Measurements from ENCODE around the gene KCNJ2.

Gene KCNJ2

DNA sequence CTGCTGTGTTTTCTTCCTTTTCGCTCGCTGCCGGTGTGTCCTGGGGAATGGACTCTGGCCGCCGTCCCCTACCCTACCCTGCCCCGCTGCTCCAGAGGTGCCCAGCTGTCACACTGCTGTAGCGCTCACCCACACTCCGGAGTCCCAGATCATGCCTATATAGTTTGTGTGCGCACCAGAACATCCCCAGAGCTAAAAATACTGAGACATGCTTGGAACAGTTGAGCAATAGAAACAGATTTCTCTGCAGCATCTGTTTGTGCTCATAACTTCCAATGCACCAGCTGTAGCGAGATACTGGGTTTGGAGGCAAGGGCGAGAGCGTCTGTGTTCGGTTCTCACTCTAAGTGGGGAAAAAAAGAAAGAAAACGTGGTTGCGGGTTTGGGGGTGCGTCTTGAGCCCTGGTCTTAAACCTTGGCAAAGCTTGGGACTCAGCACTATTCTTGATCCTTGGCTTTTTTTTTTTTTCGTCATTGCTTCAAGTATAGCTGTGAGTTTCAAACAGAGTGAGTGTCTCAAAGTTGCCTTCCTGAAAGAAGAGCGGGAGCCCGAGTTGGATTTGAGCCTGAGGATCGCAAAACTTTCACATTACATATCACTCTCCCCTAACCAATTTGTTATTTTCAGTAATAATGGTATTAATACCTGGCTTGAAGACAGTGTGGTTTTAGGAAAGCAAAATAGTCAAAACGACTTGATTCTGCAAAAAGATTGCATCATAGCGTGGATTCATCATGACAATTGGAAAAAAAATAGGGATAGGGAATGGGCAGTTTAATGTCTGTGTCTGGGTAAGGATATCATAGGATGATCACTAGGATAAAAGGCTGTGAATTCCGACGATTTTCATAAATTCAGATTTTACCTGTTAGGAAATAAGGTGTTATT, 621 bp downstream of the KCNJ2 start:
- FAIRE-seq (no peak), DNase-seq (ENCODE audit: insufficient read length, low spot score) (no peak)
- TF ChIP-seq SPI1 (IDR thresholded peaks at IDR 0.05; ENCODE audit: low read depth, low read length): no peak
- TF ChIP-seq POLR2AphosphoS5 (IDR thresholded peaks at IDR 0.05; ENCODE audit: low read depth, low read length): no peak
- TF ChIP-seq TAF1 (IDR thresholded peaks at IDR 0.05; ENCODE audit: low read depth, low read length): no peak
- no peak for TF ChIP-seq PAX5 (IDR thresholded peaks at IDR 0.05; ENCODE audit: insufficient read depth, low read length, severe bottlenecking)
- TF ChIP-seq POLR2A (IDR thresholded peaks at IDR 0.05; ENCODE audit: low read depth, low read length): no peak
- TF ChIP-seq POU2F2 (IDR thresholded peaks at IDR 0.05; ENCODE audit: low read depth, low read length): no peak

DNA sequence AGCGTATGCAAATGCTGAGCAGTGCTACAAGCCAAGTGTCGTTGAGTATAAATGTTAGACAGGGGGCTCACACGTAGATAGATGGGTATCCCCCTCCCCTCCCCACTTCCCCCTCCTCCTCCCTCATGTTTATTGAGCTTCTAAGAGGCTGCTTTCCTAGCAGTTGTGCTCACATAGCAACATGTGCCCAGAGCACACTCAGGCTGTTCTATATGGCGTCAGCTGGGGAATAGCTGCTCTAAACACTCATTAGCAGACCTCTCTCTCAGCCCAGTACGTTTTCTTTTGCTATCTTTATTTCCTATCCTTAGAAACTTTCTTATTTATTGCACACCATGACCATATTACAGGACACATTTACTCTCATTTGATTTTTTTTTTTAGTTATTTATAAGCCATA, 1.8 kb downstream of the KCNJ2 start:
- no peak for DNase-seq (ENCODE audit: insufficient read length, low spot score)
- no peak for FAIRE-seq
- TF ChIP-seq TAF1 (IDR thresholded peaks at IDR 0.05; ENCODE audit: low read depth, low read length): no peak
- TF ChIP-seq POLR2A (IDR thresholded peaks at IDR 0.05; ENCODE audit: low read depth, low read length): no peak
- TF ChIP-seq SPI1 (IDR thresholded peaks at IDR 0.05; ENCODE audit: low read depth, low read length): no peak
- no peak for TF ChIP-seq POU2F2 (IDR thresholded peaks at IDR 0.05; ENCODE audit: low read depth, low read length)
- TF ChIP-seq POLR2AphosphoS5 (IDR thresholded peaks at IDR 0.05; ENCODE audit: low read depth, low read length): no peak
- no peak for TF ChIP-seq PAX5 (IDR thresholded peaks at IDR 0.05; ENCODE audit: insufficient read depth, low read length, severe bottlenecking)

DNA sequence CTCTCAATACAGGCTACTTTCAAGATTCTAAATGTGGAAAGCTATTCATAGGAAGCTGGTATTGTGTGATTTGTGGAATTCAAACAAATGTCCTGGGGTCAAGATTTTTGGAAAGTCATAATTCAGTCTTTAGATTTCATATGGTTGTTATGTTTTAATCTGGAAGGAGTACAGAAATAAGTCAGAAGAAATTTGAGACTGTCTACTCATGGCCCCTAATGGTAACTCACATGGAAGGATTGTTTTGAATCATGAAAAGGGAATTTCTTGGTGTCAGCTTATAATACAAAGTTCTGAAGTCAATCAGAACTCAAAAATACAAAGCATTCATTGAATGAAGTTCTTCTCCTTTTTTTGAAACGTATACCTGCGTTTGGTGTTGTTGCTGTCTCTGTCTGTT, 3.1 kb downstream of the KCNJ2 start:
- no peak for TF ChIP-seq POU2F2 (IDR thresholded peaks at IDR 0.05; ENCODE audit: low read depth, low read length)
- TF ChIP-seq POLR2A (IDR thresholded peaks at IDR 0.05; ENCODE audit: low read depth, low read length): no peak
- no peak for TF ChIP-seq SPI1 (IDR thresholded peaks at IDR 0.05; ENCODE audit: low read depth, low read length)
- no peak for TF ChIP-seq POLR2AphosphoS5 (IDR thresholded peaks at IDR 0.05; ENCODE audit: low read depth, low read length)
- TF ChIP-seq PAX5 (IDR thresholded peaks at IDR 0.05; ENCODE audit: insufficient read depth, low read length, severe bottlenecking): no peak
- no peak for TF ChIP-seq TAF1 (IDR thresholded peaks at IDR 0.05; ENCODE audit: low read depth, low read length)
- FAIRE-seq (no peak), DNase-seq (ENCODE audit: insufficient read length, low spot score) (no peak)

DNA sequence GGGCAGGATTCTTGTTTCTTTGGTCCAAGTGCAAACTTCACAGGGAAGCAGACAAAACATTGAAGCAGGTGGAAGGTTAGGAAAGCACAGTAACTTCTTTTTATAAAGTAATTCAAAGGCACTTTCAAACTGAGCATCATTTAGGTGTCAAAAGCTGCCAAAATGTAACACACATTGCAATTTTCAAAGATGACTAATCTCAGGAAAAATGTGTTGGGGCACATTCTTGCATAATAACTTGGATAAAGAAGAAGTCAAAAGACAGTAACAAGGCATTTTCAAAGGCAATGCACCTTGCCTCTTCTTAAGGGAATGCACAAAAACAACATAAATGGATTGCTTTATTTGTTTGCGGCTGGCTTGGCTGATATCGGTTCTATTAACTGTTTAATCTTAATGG, 3.6 kb downstream of the KCNJ2 start:
- TF ChIP-seq TAF1 (IDR thresholded peaks at IDR 0.05; ENCODE audit: low read depth, low read length): no peak
- DNase-seq (ENCODE audit: insufficient read length, low spot score): no peak
- no peak for FAIRE-seq

DNA sequence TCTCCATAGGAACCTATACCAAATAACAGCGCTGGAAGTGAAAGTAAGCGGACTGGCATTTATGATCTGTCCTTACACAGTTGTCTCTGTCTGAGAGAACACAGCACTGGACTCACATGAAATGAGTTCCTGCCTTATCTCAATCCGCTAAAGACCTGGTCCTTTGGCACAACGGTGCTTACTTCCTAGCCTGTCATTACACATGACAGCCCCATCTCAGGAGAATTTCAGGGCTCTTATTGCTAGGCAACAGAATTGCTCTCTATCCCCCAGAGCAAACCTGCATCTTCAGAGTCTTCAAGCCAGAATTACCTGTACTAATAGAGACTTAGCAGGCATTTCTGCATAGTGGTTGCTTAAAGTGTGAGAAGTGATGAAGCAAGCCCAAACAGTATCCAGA, 4.3 kb downstream of the KCNJ2 start:
- FAIRE-seq (no peak), DNase-seq (ENCODE audit: insufficient read length, low spot score) (no peak)
- TF ChIP-seq POLR2AphosphoS5 (IDR thresholded peaks at IDR 0.05; ENCODE audit: low read depth, low read length): no peak
- TF ChIP-seq TAF1 (IDR thresholded peaks at IDR 0.05; ENCODE audit: low read depth, low read length): no peak
- TF ChIP-seq SPI1 (IDR thresholded peaks at IDR 0.05; ENCODE audit: low read depth, low read length): no peak
- no peak for TF ChIP-seq PAX5 (IDR thresholded peaks at IDR 0.05; ENCODE audit: insufficient read depth, low read length, severe bottlenecking)
- no peak for TF ChIP-seq POU2F2 (IDR thresholded peaks at IDR 0.05; ENCODE audit: low read depth, low read length)
- TF ChIP-seq POLR2A (IDR thresholded peaks at IDR 0.05; ENCODE audit: low read depth, low read length): no peak

DNA sequence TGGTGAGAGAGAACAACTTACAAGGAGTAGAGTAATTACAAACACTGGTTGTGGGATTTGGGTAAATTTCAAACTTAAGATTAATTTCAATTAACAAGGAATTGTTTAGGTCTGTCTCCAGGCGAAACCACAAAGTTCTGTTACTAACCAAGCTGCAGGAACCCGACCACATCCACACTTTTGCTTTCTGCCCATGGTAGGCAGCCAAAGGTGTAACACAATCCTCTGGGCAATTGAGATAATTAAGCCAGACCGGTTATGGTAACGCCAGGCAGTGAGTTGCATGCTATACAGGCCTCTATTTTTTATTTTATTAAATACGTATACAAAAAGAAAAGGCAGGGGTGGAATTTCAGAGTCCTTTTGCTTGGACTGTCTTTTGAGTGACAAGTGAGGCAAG, 12.0 kb downstream of the KCNJ2 start:
- FAIRE-seq (no peak), DNase-seq (ENCODE audit: insufficient read length, low spot score) (no peak)
- TF ChIP-seq POLR2AphosphoS5 (IDR thresholded peaks at IDR 0.05; ENCODE audit: low read depth, low read length) (no peak), PAX5 (IDR thresholded peaks at IDR 0.05; ENCODE audit: insufficient read depth, low read length, severe bottlenecking) (no peak), SPI1 (IDR thresholded peaks at IDR 0.05; ENCODE audit: low read depth, low read length) (no peak), POU2F2 (IDR thresholded peaks at IDR 0.05; ENCODE audit: low read depth, low read length) (no peak), TAF1 (IDR thresholded peaks at IDR 0.05; ENCODE audit: low read depth, low read length) (no peak), POLR2A (IDR thresholded peaks at IDR 0.05; ENCODE audit: low read depth, low read length) (no peak)

DNA sequence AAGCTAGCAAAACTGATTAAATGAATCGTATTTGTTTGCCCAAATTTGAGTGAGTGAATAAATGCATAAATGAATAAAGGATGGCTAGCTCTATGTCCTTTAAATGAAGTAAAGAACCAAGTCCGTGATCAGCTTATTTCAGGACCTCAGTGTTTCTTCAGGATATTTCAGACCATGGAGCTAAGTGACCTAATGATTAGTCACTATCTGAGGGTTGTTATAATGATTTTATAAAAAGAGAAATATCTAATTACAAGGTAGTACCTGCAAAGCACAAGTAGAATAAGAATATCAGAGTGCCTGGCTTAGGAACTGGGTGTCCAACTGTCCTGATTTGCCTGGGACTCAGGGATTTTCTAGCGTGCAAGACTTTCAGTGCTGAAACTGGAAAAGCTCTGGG, 12.5 kb downstream of the KCNJ2 start:
- FAIRE-seq (no peak), DNase-seq (ENCODE audit: insufficient read length, low spot score) (no peak)
- TF ChIP-seq POLR2A (IDR thresholded peaks at IDR 0.05; ENCODE audit: low read depth, low read length): no peak
- no peak for TF ChIP-seq TAF1 (IDR thresholded peaks at IDR 0.05; ENCODE audit: low read depth, low read length)
- no peak for TF ChIP-seq PAX5 (IDR thresholded peaks at IDR 0.05; ENCODE audit: insufficient read depth, low read length, severe bottlenecking)
- no peak for TF ChIP-seq SPI1 (IDR thresholded peaks at IDR 0.05; ENCODE audit: low read depth, low read length)
- TF ChIP-seq POLR2AphosphoS5 (IDR thresholded peaks at IDR 0.05; ENCODE audit: low read depth, low read length): no peak

DNA sequence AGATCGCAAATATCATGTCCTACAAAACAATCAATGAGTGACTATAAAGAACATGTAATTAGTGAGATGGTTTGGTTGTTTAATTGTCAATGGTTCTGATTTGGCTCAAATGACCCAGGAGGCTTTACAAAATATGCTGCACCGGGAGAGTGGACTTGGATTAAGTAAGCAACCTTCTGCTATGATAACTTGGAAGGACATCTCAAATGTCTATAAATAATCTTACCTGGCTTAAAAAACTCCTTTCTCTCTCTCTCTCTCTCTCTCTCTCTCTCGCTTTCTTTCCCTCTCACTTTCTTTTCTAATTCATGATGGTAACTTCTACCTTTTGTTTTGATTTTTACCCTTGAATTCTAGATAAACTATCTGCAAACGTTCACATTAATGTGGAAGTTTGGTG, 14.2 kb downstream of the KCNJ2 start:
- no peak for TF ChIP-seq POLR2A (IDR thresholded peaks at IDR 0.05; ENCODE audit: low read depth, low read length)
- TF ChIP-seq TAF1 (IDR thresholded peaks at IDR 0.05; ENCODE audit: low read depth, low read length): no peak
- no peak for TF ChIP-seq POLR2AphosphoS5 (IDR thresholded peaks at IDR 0.05; ENCODE audit: low read depth, low read length)
- TF ChIP-seq POU2F2 (IDR thresholded peaks at IDR 0.05; ENCODE audit: low read depth, low read length): no peak
- no peak for TF ChIP-seq SPI1 (IDR thresholded peaks at IDR 0.05; ENCODE audit: low read depth, low read length)
- no peak for TF ChIP-seq PAX5 (IDR thresholded peaks at IDR 0.05; ENCODE audit: insufficient read depth, low read length, severe bottlenecking)
- FAIRE-seq: no peak

DNA sequence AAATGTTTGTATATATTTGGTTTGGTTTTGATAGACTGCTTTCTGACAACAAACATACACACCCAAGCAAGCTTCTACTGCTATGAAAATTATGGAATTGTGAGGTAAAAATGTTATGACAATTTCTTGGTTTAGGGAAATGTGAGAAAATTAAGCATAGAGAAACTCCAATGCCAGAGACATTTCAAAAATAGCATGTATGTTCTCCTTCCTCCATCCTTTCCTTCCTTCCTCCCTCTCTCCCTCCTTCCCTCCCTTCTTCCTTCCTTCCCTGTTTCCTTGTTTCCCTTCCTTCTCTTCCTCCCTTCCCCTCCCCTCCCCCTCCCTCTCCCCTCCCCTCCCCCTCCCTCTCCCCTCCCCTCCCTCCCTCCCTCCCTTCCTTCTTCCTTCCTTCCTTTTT, 14.9 kb downstream of the KCNJ2 start:
- TF ChIP-seq POLR2A (IDR thresholded peaks at IDR 0.05; ENCODE audit: low read depth, low read length) (no peak), TAF1 (IDR thresholded peaks at IDR 0.05; ENCODE audit: low read depth, low read length) (no peak), POLR2AphosphoS5 (IDR thresholded peaks at IDR 0.05; ENCODE audit: low read depth, low read length) (no peak), SPI1 (IDR thresholded peaks at IDR 0.05; ENCODE audit: low read depth, low read length) (no peak), POU2F2 (IDR thresholded peaks at IDR 0.05; ENCODE audit: low read depth, low read length) (no peak), PAX5 (IDR thresholded peaks at IDR 0.05; ENCODE audit: insufficient read depth, low read length, severe bottlenecking) (no peak)
- FAIRE-seq (no peak), DNase-seq (ENCODE audit: insufficient read length, low spot score) (no peak)

More for the DNA sequence above, 14.2 kb downstream of the KCNJ2 start:
- no peak for DNase-seq (ENCODE audit: insufficient read length, low spot score)

DNA sequence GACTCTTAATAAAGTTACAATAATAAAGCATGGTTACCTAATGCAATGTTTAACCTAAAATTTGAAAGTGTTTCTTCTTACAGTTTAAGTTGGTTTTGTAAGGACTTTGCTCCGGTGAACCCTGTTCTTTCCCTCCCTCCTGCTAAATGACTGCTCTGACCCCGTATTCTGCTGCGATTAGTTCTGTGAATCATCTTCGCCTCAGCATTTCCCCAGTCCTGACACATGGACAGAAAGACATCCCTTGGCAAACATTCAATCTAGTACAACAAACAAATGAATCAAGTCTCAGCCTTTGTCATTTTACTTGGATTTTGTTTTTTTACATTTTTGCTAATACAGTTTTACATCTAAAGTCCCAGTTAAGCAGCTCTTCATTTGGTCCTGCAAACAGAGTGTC, 15.4 kb downstream of the KCNJ2 start:
- DNase-seq (ENCODE audit: insufficient read length, low spot score) (no peak), FAIRE-seq (no peak)
- no peak for TF ChIP-seq POU2F2 (IDR thresholded peaks at IDR 0.05; ENCODE audit: low read depth, low read length)
- TF ChIP-seq TAF1 (IDR thresholded peaks at IDR 0.05; ENCODE audit: low read depth, low read length): no peak
- TF ChIP-seq POLR2AphosphoS5 (IDR thresholded peaks at IDR 0.05; ENCODE audit: low read depth, low read length): no peak
- no peak for TF ChIP-seq SPI1 (IDR thresholded peaks at IDR 0.05; ENCODE audit: low read depth, low read length)
- no peak for TF ChIP-seq POLR2A (IDR thresholded peaks at IDR 0.05; ENCODE audit: low read depth, low read length)
- TF ChIP-seq PAX5 (IDR thresholded peaks at IDR 0.05; ENCODE audit: insufficient read depth, low read length, severe bottlenecking): no peak
